Activated CD8-positive, alpha-beta T cell treated with anti-CD3 and anti-CD28 coated beads for 36 hours (primary cell): ENCODE measurements around the gene RTP1. TPM values are rescaled to one million over a fixed set of nuclear protein-coding genes. Genes with fewer than 3 reads are reported as not detected.

ENCODE experiments used
- ATAC-seq: fragments of 200-7000 bp; cut with Tn5 transposase; one replicate; pipeline ENCODE4 v1.10.0; 2021; ENCODE audit warnings: mild to moderate bottlenecking, moderate library complexity
- CTCF ChIA-PET: fragments of 350-600 bp; sonication (Branson Sonifier 250); formaldehyde crosslinking; loops from one replicate; lab custom pipeline; 2021; ENCODE audit warnings: antibody characterized with exemption; lab: Charles Lee
- POLR2A ChIA-PET: fragments of 350-600 bp; sonication (Branson Sonifier 250); formaldehyde crosslinking; loops from one replicate; lab custom pipeline; 2021; ENCODE audit warnings: antibody characterized with exemption; lab: Charles Lee
- DNase-seq: peaks from one replicate; pipeline ENCODE4 v3.0.0-alpha.2; 2020
- H3K27ac Mint-ChIP-seq: one replicate; pipeline ENCODE4 v1.8.0; 2021; ENCODE audit warnings: mild to moderate bottlenecking, mixed read lengths
- H3K27me3 Mint-ChIP-seq: one replicate; pipeline ENCODE4 v1.8.0; 2021; ENCODE audit warnings: mixed read lengths
- H3K36me3 Mint-ChIP-seq: one replicate; pipeline ENCODE4 v1.8.0; 2021; ENCODE audit warnings: low read depth, mixed read lengths
- H3K4me1 Mint-ChIP-seq: one replicate; pipeline ENCODE4 v1.8.0; 2021; ENCODE audit warnings: low read depth, mixed read lengths
- H3K4me3 Mint-ChIP-seq: one replicate; pipeline ENCODE4 v1.8.0; 2021; ENCODE audit warnings: mild to moderate bottlenecking, moderate library complexity, mixed read lengths
- H3K9me3 Mint-ChIP-seq: one replicate; pipeline ENCODE4 v1.8.0; 2021; ENCODE audit warnings: mixed read lengths
- CTCF ChIP-seq: fragments of 200-600 bp; IDR thresholded peaks from one replicate; pipeline ENCODE4 v1.8.0; 2022; ENCODE audit warnings: antibody characterized with exemption, mild to moderate bottlenecking
- intact Hi-C: fragments of 100-400 bp; cut with micrococcal nuclease; formaldehyde crosslinking; loops from one replicate; pipeline ENCODE4 v1.10.0; 2022
- total RNA-seq, 2 experiments: library from RNA; stranded (reverse); gene quantifications; one replicate each; pipeline ENCODE4 v1.2.3, GENCODE V29; 2021

The RTP1 gene
- total RNA-seq, 2 experiments from 2014 or later = not detected

- intact Hi-C loops = no loop called here
- Mint-ChIP-seq H3K9me3 (no peaks in the 10 kb centered on the region), H3K4me1 (no peaks in the 10 kb centered on the region), H3K27me3 (peaks cover 21% of the 10 kb centered on the region), H3K27ac (no peak overlapping the region), H3K36me3 (no peaks in the 10 kb centered on the region), H3K4me3 (no peak overlapping the region)
- POLR2A ChIA-PET = no interaction called here
- CTCF ChIA-PET = no interaction called here
- DNase-seq = no peak
- ATAC-seq = no peak
- no peak for TF ChIP-seq CTCF
These were observed 10.9 kb upstream of the RTP1 start for GRCh38 chr3:187186375-187186774.

GRCh38 chr3:187186801-187187421 lies 10.4 kb upstream of the RTP1 start:
- intact Hi-C loops = no loop called here

GRCh38 chr3:187188931-187189330 lies 8.4 kb upstream of the RTP1 start:
- POLR2A ChIA-PET = interaction anchor here (0.8 kb wide), 1 partner anchor 50 kb away, joined by 3 read pairs; the partner anchor contains the start of gene RPL39L
- ATAC-seq = no peak
- intact Hi-C loops = no loop called here
- Mint-ChIP-seq H3K27me3 (peaks cover 24% of the 10 kb centered on the region), H3K36me3 (no peaks in the 10 kb centered on the region), H3K4me1 (no peaks in the 10 kb centered on the region), H3K27ac (no peak overlapping the region), H3K4me3 (no peak overlapping the region), H3K9me3 (no peaks in the 10 kb centered on the region)
- no peak for DNase-seq
- CTCF ChIA-PET = interaction anchor here (1.3 to 1.9 kb wide), 2 partner anchors 24 to 76 kb away, joined by 4 to 6 read pairs; no protein-coding TSS in a partner anchor
- no peak for TF ChIP-seq CTCF

More at GRCh38 chr3:187186801-187187421, 10.4 kb upstream of the RTP1 start:
- DNase-seq = no peak
- Mint-ChIP-seq H3K27me3 (peaks cover 23% of the 10 kb centered on the region), H3K4me1 (no peaks in the 10 kb centered on the region), H3K4me3 (no peak overlapping the region), H3K9me3 (no peaks in the 10 kb centered on the region), H3K36me3 (no peaks in the 10 kb centered on the region), H3K27ac (no peak overlapping the region)
- TF ChIP-seq CTCF = no peak
- ATAC-seq = no peak
- ChIA-PET CTCF (no interaction called here), POLR2A (no interaction called here)

- intact Hi-C loops = no loop called here
- DNase-seq (no peak), ATAC-seq (no peak)
- Mint-ChIP-seq H3K36me3 (no peaks in the 10 kb centered on the region), H3K4me1 (no peaks in the 10 kb centered on the region), H3K9me3 (no peaks in the 10 kb centered on the region), H3K4me3 (no peak overlapping the region), H3K27ac (no peak overlapping the region), H3K27me3 (peaks cover 33% of the 10 kb centered on the region)
- TF ChIP-seq CTCF = no peak
- POLR2A ChIA-PET = no interaction called here
- CTCF ChIA-PET = no interaction called here
These were observed 6.0 kb upstream of the RTP1 start for GRCh38 chr3:187191271-187191670.

GRCh38 chr3:187193181-187193580 lies 4.1 kb upstream of the RTP1 start:
- no peak overlapping the region for H3K4me3 Mint-ChIP-seq
- peaks cover 32% of the 10 kb centered on the region for H3K27me3 Mint-ChIP-seq
- no peak overlapping the region for H3K27ac Mint-ChIP-seq
- CTCF ChIA-PET = no interaction called here
- ATAC-seq (no peak), DNase-seq (no peak)
- POLR2A ChIA-PET = no interaction called here
- H3K4me1 Mint-ChIP-seq = no peaks in the 10 kb centered on the region
- H3K36me3 Mint-ChIP-seq = no peaks in the 10 kb centered on the region
- no peak for TF ChIP-seq CTCF
- H3K9me3 Mint-ChIP-seq = no peaks in the 10 kb centered on the region
- intact Hi-C loops = no loop called here
